AG04449 (cell line): Measurements from ENCODE around the gene MSH4.

ENCODE experiments used
- CTCF ChIA-PET: fragments of 350-600 bp; formaldehyde crosslinking; extraction: SDS; loops from one replicate; lab custom pipeline; 2021; ENCODE audit warnings: antibody characterized with exemption; lab: Yijun Ruan, JAX
- POLR2A ChIA-PET: fragments of 400-600, 350-600 bp; formaldehyde crosslinking; extraction: SDS; loops from one replicate; lab custom pipeline; 2020; ENCODE audit warnings: antibody characterized with exemption, inconsistent platforms; lab: Yijun Ruan, JAX
- DNase-seq: peaks from one replicate; pipeline ENCODE4 v3.0.0-alpha.2; 2010; ENCODE audit warnings: low read depth, low spot score
- H3K4me3 ChIP-seq: 2 replicates; pipeline ENCODE4 v1.5.1; 2011; ENCODE audit warnings: low read depth, mild to moderate bottlenecking, control low read depth, low read length
- CTCF ChIP-seq: IDR thresholded peaks from one replicate; pipeline ENCODE4 v1.5.1; 2011; ENCODE audit warnings: mild to moderate bottlenecking, moderate library complexity, low read length, control low read depth, inconsistent platforms; ENCODE audit not compliant: insufficient read depth; ENCODE audit errors: missing control alignments

The MSH4 gene

DNA sequence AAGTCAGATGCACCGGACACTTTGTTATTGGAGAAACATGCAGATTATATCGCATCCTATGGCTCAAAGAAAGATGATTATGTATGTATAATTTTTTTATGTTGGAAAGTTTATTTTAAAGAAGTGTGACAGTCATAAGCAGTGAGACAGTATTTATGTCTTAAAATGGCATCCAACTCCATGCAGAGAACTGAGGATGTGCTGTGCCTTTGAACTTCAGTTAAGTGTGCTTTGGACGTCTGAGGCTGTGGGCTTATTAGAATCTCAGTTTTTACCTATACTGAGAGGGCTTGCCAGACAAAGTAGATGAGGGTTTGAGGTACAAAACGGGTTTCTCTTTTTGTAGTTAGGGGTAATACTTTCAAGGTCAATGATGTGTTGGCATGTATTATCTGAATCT is 9.2 kb upstream of the MSH4 start:
- CTCF ChIA-PET: no interaction called here
- H3K4me3 ChIP-seq: peak overlapping the region; percentile 95
- POLR2A ChIA-PET: no interaction called here
- DNase-seq: no peak
- TF ChIP-seq CTCF: no peak

DNA sequence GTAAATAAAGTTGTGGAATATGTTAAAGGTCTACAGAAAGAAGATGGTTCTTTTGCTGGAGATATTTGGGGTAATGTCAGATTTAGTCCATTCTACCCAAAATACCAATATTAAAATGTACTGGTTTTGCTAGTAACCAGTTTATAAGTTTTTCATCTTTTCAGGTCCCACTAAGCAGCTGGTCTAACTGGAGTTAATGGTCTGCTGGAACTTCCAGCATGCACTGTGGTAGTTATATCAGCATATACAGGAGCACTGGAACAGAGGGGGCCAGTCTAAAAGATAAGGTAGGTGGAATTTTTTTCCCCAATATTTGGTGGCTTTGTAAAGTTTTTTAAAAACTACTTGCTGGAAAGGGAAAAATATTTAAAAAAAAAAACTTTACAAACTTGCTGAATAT is 6.7 kb upstream of the MSH4 start:
- H3K4me3 ChIP-seq: no peak overlapping the region
- POLR2A ChIA-PET: interaction anchor here (1.5 kb wide), 1 partner anchor 10 kb away, joined by 5 read pairs; no protein-coding TSS in a partner anchor
- CTCF ChIA-PET: no interaction called here
- no peak for TF ChIP-seq CTCF
- no peak for DNase-seq

GRCh38 chr1:75791022-75791421 is 5.7 kb upstream of the MSH4 start:
- no peak overlapping the region for H3K4me3 ChIP-seq
- ChIA-PET POLR2A (no interaction called here), CTCF (no interaction called here)
- TF ChIP-seq CTCF: no peak
- DNase-seq: no peak

DNA sequence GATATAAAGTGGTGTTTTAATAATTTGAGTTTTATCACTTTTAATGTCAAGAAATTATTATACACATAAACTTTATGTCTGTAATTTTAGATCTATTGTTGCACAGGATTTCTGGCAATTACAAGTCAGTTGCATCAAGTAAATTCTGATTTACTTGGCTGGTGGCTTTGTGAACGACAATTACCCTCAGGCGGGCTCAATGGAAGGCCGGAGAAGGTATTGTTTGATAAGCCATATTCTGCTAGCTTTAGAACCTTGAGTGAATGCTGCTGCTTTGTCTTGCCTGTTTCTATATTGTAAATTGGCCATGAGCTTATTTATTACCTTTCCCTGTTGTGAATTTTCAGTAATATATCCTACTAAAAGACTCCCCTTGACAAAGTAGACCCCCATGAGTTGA is 4.6 kb upstream of the MSH4 start:
- TF ChIP-seq CTCF: no peak
- H3K4me3 ChIP-seq: no peak overlapping the region
- POLR2A ChIA-PET: no interaction called here
- DNase-seq: no peak
- CTCF ChIA-PET: no interaction called here

DNA sequence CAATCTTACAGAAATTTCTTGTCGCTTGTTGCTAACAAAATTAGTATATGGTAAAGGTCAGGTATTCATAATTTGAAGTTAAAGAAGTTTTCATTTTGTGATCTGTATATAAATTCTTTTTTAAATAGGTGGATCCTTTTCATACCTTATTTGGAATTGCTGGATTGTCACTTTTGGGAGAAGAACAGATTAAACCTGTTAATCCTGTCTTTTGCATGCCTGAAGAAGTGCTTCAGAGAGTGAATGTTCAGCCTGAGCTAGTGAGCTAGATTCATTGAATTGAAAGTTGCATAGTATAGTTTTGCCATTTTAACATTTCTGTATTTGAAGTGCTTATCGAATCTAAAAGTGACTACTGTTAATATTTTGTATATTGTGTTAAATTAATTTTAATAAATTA is 2.3 kb upstream of the MSH4 start:
- DNase-seq: no peak
- CTCF ChIA-PET: no interaction called here
- H3K4me3 ChIP-seq: no peak overlapping the region
- POLR2A ChIA-PET: interaction anchor here (0.7 kb wide), 1 partner anchor 9 kb away, joined by 3 read pairs; the partner anchor contains the start of gene RABGGTB
- TF ChIP-seq CTCF: no peak

DNA sequence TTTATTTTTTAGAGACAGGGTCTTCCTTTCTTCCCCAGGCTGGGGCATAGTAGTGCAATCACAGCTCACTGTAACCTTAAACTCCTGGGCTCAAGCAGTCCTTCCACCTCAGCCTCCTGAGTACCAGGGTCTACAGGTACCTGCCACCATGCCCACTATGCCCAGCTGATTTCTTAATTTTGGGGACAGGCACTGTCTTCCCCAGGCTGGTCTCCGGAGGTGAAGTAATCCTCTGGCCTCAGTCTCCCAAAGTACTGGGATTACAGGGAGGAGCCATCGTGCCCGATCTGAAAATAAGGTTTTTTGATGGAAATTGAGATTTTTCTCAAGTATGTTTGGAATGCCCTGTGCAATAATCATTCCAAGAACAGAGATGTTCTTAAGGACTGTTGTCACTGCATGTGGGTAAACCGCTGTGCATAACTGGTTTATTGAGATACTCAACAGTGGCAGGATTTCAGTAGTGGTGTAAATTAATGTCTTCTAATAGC is 934 bp upstream of the MSH4 start:
- H3K4me3 ChIP-seq: no peak overlapping the region
- CTCF ChIA-PET: no interaction called here

More for the DNA sequence above, 934 bp upstream of the MSH4 start:
- TF ChIP-seq CTCF: no peak
- POLR2A ChIA-PET: no interaction called here
- DNase-seq: no peak
